Left lung (tissue), 10 donors: ENCODE data around the gene PPP1R27. TPM values are rescaled to one million over a fixed set of nuclear protein-coding genes. Genes with fewer than 3 reads are reported as not detected.

Source experiments
- ATAC-seq: fragments of 200-7000 bp; cut with Tn5 transposase; one replicate; pipeline ENCODE4 v1.9.1; 2020; ENCODE audit warnings: moderate library complexity
- DNase-seq, 4 donors: peaks; one replicate each; pipeline ENCODE4 v3.0.0-alpha.2; 2013 to 2020
- H3K27ac ChIP-seq, 2 donors: fragments of 200-600 bp; sonication (generic) in 1 of 2; one replicate each; pipeline versions ENCODE4 v1.5.0 to v1.8.0; 2020 to 2021
- H3K27me3 ChIP-seq, 2 donors: fragments of 200-600 bp; sonication (generic) in 1 of 2; one replicate each; pipeline versions ENCODE4 v1.5.0 to v1.8.0; 2020 to 2021
- H3K36me3 ChIP-seq, 2 donors: fragments of 200-600 bp; sonication (generic) in 1 of 2; one replicate each; pipeline versions ENCODE4 v1.5.0 to v1.8.0; 2020 to 2021
- H3K4me1 ChIP-seq, 2 donors: fragments of 200-600 bp; one replicate each; pipeline ENCODE4 v1.8.0; 2021
- H3K4me3 ChIP-seq, 2 donors: fragments of 200-600 bp; sonication (generic) in 1 of 2; one replicate each; pipeline versions ENCODE4 v1.5.0 to v1.8.0; 2020 to 2021; ENCODE audit warnings: mild to moderate bottlenecking in 1 of 2
- H3K9me3 ChIP-seq, 2 donors: fragments of 200-600 bp; sonication (generic) in 1 of 2; one replicate each; pipeline versions ENCODE4 v1.5.0 to v1.8.0; 2020 to 2021
- intact Hi-C, 2 donors: fragments of 100-400 bp; cut with DNase I; formaldehyde crosslinking; loops; one replicate each; pipeline versions ENCODE4 v1.11.2 to v1.14.2; 2022
- polyA plus RNA-seq, 6 donors: library from polyadenylated mRNA; unstranded; fragments of 120-200 nt; gene quantifications; one replicate each; pipeline ENCODE4 v1.2.1, GENCODE V29; 2013; ENCODE audit not compliant: insufficient read length in 6 of 6
- total RNA-seq, 2 donors: library from RNA; stranded (reverse); fragmentation: NEBNext Ultra II Directional; extraction: Animal tissue kit (Norgen Biotek cat#: 25700); gene quantifications; one replicate each; pipeline ENCODE4 v1.2.1, GENCODE V29; 2021
- TF ChIP-seq, protein P1 (sequence below), 2 donors: fragments of 200-600 bp; sonication (generic) in 1 of 2; IDR thresholded peaks; one replicate each; pipeline versions ENCODE4 v1.5.0 to v1.8.0; 2021; ENCODE audit warnings: antibody characterized with exemption in 2 of 2
- donor health status: DM: no; HTN: yes; CAD: no.
- donor health status: DM: no; HTN: no; CAD: no.

The PPP1R27 gene
- total and polyA plus RNA-seq, 8 donors, result 0.11 to 0.28 TPM; not detected in 6

DNA sequence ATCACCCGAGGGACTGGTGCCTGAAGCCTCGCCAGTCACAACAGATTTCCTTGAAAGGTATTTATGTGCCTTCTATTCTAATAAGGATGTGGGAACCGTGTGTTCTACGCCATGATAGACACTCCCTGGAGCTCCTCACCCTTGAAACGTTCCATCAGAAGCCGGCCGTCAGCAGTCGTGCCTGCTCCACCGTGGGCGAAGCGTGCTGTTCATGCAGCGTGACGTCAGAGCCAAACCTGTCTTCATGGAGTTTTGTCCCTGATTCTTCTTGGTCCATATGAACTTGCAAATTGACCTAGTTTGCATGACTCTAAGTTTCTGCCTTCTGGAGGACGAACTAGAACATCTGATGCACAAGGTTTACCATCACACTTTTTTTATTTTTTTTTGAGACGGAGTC is 4.5 kb upstream of the PPP1R27 start:
- ATAC-seq (no peak), DNase-seq (no peak)
- intact Hi-C loops, result no loop called here
- Histone ChIP-seq H3K9me3 (no peaks in the 10 kb centered on the region), H3K36me3 (peaks cover 0 to 24% of the 10 kb centered on the region in 2 donors), H3K27me3 (no peaks in the 10 kb centered on the region), H3K4me1 (peaks cover 0 to 30% of the 10 kb centered on the region in 2 donors), H3K27ac (no peak overlapping the region), H3K4me3 (no peak overlapping the region)
- TF ChIP-seq, protein P1, sequence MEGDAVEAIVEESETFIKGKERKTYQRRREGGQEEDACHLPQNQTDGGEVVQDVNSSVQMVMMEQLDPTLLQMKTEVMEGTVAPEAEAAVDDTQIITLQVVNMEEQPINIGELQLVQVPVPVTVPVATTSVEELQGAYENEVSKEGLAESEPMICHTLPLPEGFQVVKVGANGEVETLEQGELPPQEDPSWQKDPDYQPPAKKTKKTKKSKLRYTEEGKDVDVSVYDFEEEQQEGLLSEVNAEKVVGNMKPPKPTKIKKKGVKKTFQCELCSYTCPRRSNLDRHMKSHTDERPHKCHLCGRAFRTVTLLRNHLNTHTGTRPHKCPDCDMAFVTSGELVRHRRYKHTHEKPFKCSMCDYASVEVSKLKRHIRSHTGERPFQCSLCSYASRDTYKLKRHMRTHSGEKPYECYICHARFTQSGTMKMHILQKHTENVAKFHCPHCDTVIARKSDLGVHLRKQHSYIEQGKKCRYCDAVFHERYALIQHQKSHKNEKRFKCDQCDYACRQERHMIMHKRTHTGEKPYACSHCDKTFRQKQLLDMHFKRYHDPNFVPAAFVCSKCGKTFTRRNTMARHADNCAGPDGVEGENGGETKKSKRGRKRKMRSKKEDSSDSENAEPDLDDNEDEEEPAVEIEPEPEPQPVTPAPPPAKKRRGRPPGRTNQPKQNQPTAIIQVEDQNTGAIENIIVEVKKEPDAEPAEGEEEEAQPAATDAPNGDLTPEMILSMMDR (IDR thresholded peaks at IDR 0.05), result no peak

DNA sequence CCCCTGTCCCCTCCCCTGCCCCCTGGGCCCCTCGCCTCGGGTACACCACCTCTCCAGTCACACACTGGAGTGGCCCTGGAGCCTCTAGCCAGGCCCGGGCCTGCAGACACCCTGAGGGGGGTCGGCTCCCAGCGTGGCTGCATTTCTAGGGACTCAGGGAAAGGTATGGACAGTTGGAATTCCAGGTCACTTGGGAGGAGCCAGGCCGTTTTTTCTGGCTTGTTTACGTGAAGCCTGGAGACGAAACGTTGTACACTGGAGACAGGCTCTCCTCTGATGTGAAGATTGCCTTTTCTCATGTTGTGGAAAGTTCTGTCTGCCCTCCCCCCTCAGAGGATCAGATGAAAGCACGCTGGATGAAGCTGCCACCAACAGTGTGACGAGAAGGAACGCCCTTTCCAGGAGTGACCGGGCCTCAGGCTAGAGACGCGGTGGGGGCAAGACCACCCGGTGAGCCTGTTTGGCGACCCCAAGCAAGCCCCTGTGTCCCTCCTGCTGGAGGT is 4.0 kb upstream of the PPP1R27 start:
- H3K4me3 ChIP-seq, result no peak overlapping the region
- peaks cover 3 to 35% of the 10 kb centered on the region in 2 donors for H3K4me1 ChIP-seq
- TF ChIP-seq, protein P1 (IDR thresholded peaks at IDR 0.05), result no peak
- DNase-seq, result no peak
- no peak for ATAC-seq
- H3K27ac ChIP-seq, result no peak overlapping the region
- H3K36me3 ChIP-seq, result peaks cover 0 to 19% of the 10 kb centered on the region in 2 donors
- no peaks in the 10 kb centered on the region for H3K27me3 ChIP-seq
- H3K9me3 ChIP-seq, result no peaks in the 10 kb centered on the region
- intact Hi-C loops, result no loop called here

DNA sequence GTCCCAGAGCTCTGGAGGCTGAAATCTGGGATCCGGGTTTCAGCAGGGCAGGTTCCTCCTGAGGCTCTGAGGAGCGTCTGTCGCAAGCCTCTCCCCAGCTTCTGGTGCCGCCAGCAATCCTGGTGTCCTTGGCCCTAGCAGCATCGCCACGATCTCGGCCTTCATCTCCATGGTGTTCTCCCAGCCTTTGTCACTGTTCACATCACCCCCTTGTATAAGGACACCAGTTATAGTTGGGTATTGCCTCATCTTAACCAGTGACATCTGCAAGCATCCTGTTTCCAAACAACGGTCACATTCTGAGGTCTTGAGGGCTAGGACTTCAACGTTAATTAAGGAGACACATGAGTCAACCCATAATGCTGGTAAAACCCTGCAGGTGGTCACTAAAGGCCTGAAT is 2.8 kb upstream of the PPP1R27 start:
- intact Hi-C loops, result no loop called here
- H3K4me3 ChIP-seq, result no peak overlapping the region
- ATAC-seq, result no peak

DNA sequence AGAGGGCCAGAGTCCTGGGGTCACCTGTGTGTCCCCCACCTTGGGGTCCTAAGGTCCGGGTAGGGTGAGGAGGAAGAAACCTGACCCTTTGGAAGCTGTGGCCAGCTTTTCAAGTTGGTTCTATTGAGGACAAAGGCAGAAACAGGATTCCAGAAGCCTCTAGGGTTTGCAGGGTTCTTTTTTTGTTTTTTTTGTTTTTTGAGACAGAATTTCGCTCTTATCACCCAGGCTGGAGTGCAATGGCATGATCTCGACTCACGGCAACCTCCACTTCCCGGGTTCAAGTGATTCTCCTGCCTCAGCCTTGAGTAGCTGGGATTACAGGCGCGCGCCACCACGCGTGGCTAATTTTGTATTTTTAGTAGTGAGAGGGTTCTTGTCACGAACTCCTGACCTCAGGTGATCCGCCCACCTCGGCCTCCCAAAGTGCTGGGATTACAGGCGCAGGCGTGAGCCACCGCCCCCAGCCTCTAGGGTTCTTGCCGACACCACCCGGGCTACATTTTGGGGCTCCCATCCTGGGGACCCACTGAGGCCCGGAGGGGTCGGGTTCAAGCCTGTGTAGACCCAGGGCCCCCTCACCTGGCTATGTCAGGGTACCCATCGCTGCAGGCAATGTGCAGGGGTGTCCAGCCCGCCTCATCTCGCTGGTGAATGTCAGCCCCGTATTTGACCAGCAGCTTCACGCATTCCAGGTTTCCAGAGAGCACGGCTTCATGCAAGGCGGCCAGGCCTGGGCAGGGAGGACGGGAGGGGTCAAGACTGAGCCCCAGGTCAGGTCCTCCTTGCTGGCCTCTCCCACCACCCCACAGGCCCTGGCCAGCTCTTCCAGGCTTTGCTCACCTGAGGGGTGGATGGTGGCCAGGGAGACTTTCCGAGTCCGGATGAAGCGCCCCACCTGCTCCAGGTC is 674 bp downstream of the PPP1R27 start:
- peak overlapping the region; percentile 67 to 80 for H3K4me3 ChIP-seq

More for the DNA sequence above, 2.8 kb upstream of the PPP1R27 start:
- Histone ChIP-seq H3K36me3 (peaks cover 0 to 7% of the 10 kb centered on the region in 2 donors), H3K27ac (peak overlapping the region in 1 of 2 donors; percentile 73), H3K4me1 (peaks cover 5 to 40% of the 10 kb centered on the region in 2 donors), H3K27me3 (no peaks in the 10 kb centered on the region), H3K9me3 (no peaks in the 10 kb centered on the region)
- TF ChIP-seq, protein P1 (IDR thresholded peaks at IDR 0.05), result no peak
- no peak for DNase-seq

More for the DNA sequence above, 674 bp downstream of the PPP1R27 start:
- intact Hi-C loops, result no loop called here
- DNase-seq (no peak), ATAC-seq (no peak)
- peaks cover 15 to 56% of the 10 kb centered on the region in 2 donors for H3K4me1 ChIP-seq
- H3K27me3 ChIP-seq, result no peaks in the 10 kb centered on the region
- H3K27ac ChIP-seq, result peak overlapping the region; percentile 91 to 95
- H3K9me3 ChIP-seq, result no peaks in the 10 kb centered on the region
- no peaks in the 10 kb centered on the region for H3K36me3 ChIP-seq
- TF ChIP-seq, protein P1 (IDR thresholded peaks at IDR 0.05), result no peak
